Measurements from ENCODE around the gene RBFOX1.

RBFOX1 gene
- total RNA-seq: 0 reads per million in 3 experiments

DNA sequence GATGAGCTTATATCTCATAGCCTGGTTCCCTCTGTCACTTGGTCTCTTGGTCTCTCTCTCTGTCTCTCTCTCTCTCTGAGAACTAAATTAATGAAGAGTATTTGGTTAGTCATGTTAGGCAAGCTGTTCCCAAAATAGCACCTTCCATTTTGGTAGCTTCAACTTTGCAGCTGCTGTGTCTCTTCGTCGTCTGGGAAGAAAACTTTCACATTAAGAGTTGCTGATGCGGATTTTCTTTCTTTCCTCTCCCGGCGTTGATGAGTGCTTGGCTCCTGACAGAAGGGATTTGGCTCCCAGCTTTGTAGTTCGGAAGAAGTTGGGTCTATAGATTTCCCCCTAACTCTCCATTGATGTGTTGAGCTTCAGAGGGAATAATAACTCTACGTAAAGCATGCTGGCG, at the start of gene RBFOX1:
RBFOX1 (plus strand) TSS at position 235 of the 400 bp plus-strand sequence.
- no peak for DNase-seq

DNA sequence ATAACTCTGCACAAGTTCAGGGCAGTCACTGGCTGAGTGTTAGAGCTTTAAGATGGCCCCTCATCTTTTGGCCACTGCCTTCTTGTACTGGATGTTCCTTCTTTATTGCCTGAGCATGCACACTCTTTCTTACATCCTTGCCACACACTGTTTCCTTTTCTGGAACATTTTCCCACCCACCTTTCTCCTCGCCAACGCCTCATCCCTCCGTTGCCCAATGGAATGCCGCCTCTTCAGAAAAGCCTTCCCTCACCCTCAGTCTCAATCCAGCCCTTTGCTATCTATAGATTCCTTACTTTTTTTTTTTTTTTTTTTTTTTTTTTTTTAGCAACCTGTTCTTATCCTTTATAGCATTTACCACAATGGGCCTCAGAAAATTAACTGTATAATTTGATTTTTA, 47.9 kb upstream of the RBFOX1 start:
- DNase-seq: no peak

DNA sequence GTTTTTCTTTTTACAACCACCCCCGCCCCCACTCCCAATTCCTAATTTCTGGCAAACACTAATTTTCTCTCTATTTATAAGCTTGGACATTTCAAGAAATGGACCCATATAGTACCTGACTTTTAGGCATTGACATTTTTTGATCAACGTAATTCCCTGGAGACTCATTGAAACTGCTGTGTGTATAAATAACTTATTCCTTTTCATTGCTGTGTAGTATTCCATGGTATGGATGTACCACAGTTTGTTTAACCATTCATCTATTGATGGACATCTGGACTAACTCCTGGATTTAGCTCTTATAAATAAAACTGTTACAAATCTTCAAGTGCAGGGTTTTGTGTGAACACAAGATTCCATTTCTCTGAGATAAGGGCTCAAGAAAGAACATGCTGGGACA, 47.1 kb upstream of the RBFOX1 start:
- no peak for DNase-seq

DNA sequence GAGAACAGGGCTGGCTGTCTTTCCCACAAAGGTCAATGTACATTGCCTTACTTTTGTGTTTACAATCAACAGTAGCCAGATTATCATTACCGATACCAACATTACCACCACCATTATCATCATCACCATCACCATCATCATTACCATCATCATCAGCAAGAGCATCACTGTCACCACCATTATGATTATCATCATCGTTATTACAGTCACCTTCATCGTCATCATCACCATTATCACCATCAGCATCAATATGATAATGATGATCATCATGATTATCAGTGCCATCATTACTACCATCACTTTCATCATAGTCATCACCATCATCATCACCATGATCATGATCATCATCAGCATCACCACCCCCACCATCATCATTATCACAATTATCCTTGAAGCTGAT, 43.3 kb upstream of the RBFOX1 start:
- DNase-seq: no peak

DNA sequence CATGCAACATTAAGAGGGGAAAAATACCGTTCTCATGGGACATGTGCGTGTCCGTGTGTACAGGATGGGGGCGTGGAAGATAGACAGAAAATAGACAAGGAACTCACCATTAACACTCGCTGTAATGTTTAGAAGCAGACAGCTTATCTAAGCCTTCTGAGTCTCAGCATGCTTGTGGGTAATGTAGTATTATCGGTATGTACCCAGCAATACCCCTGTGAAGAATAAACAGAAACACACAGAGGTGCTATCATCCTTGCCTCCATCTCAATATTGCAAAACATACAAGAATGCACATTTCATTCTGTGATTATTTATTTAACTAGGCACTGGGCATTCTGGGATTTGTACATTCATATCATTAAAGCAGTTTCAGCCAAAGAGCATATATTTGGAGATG, 42.0 kb upstream of the RBFOX1 start:
- DNase-seq: no peak

DNA sequence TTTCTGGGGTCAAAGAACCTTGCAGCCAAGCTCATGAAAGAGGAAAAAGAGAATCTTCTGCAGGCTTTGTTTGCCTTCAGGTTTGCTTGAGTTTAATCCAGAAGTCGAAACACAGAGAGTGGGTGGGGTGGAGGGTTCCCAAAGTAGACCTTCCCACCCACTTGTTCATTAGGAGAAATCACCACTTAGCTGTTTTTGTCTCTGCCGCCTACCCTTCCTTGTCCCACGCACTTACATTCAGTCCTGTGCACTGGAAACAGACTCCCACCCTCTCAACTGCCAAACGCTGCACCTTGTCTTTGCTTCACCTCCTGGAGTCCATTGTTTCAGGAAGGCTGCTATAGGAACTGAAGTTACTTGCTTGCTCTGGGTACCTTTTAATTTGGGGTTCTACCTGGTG, 38.6 kb upstream of the RBFOX1 start:
- DNase-seq: no peak

DNA sequence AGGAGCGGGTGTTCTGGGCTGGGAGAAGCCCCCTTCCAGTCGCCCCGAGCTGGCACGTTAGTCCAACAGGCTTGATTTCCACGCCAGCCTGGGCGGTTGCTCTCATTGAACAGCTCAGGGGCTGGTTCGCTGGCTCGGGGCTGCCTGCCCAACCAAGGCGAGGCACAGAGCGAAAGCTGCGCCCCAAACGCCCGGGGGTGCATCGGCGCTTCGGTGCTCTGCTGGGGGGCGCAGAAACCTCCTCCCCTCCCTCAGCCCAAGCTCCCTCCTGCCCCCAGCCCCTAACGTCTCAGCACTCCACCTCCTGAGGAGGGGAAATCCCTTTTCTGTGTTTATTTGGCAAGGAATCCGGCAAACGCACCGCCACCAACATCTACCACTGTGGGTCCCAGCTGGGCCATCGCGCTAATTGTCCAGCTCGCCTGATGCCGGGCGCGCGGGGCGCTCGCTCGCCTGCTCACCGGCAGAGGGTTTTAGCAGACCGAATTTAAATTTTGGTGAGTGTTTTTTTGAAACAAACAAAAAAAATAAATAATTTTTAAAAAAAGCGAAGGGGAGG, 29.5 kb upstream of the RBFOX1 start:
- DNase-seq: no peak

DNA sequence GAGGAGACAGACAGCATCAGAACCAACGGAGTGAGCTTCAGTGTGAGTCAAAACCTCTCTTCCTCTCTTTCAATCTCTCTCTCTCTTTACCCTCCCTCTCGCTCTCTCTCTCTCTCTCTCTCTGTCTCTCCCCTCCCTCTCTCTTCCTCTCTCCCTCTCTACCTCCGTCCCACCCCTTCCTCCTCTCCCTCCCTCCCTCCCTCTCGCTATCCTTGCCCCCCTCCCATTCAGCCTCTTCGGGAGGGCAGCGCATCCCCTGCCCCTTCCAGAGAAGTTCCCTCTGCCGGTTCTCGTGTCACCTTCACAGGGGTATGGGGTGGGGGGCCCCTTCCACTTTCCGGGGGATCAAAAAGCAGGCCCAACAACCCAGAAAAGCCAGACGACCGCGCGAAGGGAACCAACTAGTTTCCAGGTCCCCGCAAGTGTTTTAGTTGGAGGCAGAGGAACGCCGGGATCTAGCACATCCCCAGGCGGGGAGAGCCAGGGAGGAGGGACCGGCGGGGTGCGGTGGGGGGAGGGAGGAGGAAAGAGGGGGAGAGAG, 28.9 kb upstream of the RBFOX1 start:
- no peak for DNase-seq

DNA sequence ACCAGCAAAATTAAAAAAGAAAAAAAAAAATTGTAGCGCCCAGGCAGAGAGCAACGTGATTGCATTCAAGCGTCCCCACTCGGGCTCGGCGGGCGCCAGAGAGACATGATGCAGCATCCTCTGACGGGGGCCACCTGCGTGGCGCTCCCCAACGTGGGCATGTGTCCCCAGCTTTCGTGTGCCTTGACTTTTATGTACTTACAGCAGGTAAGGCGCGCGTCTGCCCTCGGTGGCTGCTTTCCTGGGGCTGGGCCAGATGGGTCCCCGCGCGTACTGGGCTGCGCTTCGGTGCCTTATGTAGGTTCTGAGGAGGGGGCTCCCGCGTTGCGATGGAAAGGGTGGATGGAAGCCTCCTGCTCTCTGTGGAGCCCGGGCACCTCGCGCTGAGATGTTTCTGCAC, 28.4 kb upstream of the RBFOX1 start:
- DNase-seq: no peak

DNA sequence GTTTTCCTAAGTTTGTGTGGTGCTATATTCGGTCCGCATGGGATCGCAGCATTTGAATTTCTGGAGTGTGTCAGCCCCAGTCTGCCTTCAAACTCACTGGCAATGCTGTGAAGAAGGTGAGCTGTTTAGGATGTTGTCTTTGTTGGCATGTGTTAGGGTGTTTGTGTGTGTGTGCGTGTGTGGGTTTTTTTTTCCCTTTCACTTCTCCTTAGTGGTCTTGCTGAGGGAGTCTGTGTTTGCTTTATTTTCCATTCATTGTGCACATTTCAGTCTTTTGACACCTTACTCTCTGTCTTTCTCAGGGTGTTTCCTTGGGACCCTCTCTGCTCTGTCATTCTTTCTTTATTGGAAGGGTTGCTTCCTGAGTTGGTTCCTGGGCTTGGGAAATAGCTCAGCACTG, 27.7 kb upstream of the RBFOX1 start:
- no peak for DNase-seq

DNA sequence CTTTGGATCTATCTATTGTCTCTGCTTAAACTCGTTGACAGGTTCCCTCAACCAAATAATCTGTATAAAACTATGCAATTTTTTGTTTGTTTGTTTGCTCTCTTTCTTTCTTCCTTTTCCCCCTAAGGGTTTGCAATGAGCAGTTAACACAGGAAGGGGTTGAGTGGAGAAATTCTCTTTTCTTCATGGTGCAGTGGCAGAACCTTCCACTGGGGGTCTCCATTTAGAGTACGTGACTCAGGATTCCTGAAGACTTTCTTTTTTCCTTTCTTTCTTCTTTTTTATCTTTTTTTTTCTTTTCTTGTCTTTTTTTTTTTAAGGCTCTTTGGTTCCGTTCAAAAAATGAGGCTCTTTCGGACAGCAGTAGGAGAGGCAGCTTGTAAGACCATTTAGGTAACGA, 19.5 kb upstream of the RBFOX1 start:
- no peak for DNase-seq

DNA sequence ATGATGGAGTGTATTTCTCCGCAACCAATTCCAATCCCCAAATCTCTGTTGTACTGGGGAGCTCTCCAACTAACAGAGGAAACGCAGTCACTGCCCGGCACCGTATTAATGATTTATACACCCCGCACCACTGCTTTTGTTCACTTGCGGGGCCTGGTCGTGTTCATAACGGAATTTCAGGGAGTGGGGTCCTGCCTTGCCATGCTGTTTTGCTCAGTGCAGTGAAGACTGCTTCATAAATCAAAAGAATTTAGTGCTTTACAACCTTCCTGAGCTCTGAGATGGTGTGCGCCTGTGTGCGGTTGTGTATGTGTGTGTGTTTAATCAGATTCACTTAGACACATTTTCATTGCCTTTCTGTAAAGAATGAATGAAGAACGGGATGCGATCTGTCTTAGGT, 18.5 kb upstream of the RBFOX1 start:
- no peak for DNase-seq

DNA sequence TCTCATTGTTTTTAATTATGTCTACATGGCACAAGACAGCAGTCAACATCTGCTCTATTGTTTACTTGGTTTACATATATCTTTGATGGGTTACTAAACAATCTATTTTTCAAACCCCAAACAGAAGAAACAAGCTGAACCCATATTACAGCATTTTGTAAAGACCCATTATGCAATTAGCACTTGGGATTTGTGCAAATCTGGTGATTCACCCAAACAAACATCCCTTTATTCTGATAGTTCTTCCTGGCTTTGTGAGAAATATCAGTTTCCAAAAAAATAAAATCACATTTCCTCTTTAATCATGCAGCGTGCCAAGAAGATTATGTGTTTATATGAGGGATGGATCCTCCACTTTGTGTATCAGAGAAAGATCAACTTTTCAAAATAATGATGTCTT, 16.8 kb upstream of the RBFOX1 start:
- DNase-seq: no peak

DNA sequence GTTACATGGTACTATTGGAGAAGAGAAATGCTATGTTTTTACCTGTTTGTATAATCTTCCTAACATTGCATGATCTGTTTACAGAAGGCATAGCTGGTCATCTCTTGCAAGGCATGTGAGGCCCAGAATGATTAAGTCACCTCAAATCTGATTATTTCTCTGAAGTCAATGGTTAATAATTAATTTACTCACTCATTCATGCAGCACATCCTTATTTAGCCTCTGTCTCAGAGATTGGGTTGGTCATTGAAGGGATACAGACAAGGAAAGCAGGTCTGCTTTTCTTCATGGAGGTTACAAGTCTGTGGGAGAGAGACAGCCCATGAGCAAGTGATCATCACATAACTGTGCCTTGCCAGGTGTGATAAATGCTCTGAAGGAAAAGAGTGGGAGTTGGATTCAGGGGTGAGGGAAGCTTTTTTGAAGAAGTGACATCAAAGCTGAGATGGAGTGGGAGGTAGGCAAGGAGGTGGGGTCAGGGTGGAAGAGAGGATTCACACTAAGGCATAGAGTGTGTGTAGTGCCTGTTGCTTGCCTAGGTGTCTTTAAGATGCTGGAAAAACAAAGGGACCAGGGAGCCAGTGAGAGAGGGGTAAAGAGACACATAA, 16.3 kb upstream of the RBFOX1 start:
- no peak for DNase-seq

DNA sequence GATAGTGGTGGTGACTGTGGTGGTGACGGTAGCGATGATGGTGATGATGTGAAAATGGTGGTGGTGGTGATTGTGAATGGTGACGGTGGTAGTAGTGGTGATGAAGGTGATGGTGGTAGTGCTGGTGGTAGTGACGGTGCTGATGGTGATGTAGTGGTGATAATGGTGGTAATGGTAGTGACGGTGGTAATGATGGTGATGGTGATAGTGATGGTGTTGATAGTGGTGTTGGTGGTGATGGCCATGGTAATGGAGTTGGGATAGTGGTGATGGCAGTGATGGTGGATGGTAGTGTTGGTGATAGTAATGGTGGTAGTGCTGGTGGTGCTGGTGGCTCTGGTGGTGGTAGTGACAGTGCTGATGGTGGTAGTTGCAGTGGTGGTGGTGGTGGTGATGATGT, 14.7 kb upstream of the RBFOX1 start:
- DNase-seq: no peak

DNA sequence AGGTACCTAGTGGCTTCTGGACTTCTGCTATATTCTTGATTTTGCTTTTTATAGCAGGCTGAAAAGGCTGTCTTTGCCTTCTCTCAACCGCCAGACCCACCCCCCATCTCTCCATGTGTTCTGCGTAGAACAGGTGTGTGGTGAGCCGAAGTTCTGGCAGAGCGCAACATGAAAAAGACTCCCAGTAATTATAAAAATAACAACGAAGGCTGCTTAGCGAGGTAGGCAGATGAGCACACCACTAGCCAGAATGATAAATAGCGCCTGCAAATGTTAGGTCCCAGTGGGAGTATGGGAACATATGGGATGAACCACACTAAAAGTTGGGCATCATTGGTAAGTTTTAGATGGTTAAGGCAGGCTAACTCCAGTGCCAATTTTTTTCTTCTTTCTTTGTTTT, 14.0 kb upstream of the RBFOX1 start:
- no peak for DNase-seq

DNA sequence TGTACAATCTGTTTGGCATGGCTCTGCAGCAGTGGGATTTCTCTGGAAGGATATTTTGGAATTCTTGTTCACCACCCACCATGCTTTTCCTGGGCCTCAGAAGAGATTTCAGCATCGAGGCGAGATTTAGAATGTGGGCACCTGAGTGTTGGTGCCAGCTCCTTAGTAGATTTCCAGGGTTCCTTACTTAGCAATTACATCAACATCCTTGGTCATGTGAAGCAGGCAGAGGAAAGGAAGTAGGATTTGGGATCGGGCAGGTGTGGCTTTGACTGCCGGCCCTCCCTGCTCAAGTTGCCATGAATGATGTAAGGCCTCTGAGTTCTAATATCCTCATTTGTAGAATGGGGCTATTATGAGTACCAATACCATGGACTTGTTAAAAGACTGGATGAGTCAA, 13.1 kb upstream of the RBFOX1 start:
- DNase-seq: no peak

DNA sequence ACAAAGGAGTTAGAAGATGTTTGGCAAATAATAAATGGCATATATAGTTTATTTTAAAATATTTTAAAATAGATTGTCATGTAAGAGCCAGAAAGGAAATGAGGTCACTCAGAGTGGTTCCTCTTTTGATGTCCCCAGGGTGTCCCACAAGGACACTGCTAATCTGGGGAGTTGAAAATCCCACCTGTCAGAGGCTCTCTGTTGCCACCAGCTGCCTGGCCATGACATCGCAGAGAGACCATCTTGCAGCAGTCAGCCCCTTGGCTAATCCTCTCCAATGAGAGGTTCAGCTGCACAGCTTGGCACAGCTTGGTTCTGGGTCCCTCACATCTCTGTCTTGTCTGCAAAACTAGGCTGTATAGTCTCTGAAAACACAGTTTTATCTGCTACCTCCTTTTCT, 11.0 kb upstream of the RBFOX1 start:
- no peak for DNase-seq

DNA sequence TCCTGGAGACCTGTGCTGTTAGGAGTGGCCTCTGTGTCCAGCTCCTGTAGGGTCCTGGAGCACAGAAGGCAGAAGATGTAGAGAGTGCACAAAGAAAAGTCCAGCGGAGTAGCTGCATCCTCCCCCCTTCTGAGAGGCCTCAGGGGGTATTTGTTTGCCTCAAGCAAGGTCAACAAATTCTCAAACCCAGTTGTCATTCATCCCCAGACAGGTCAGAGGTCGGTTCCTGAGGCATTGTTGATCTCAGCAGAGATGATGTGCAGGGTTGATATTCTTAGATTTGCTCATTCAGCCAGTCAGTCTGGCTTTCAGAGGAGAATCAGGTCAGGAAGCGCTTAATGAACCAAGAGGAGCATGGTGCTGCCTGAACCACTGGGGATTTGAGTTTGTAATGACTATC, 8.3 kb upstream of the RBFOX1 start:
- no peak for DNase-seq

DNA sequence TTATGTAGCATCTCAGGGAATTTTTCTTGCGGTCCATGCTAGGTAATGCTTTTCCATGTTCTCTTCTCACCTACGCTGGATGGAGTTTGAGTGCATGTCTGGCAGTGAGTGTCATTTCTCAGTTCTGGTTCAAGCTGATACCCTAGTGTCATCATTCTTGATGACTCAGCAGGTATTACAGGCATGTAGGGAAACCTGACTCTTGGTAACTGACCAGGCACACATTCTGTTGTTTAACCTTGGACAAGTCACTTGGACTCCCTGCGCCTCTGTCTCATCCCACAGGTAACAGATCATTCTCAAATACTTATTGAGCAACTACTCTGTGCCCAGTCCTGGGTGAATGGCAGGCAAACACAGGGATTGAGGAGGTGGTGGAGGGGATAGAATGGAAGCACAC, 6.8 kb upstream of the RBFOX1 start:
- no peak for DNase-seq

DNA sequence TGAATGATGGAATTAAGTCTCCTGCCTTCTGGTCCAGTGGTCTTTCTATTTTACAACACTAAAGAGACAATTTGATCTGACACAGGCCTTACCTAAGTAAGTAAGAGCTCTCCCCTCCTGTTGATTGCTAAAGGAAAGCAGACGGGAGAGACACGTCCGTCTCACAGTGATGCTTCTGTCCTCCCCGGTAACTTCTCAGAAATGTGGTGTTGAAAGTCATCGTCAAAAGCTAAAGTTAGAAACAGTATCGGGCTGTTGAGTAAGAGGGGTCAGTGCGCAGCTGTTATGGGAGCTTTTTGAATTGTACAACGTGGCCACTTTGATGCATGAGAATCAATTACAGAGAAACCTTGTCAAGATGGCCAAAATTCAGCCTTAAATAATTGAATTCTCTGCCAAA, 1.9 kb upstream of the RBFOX1 start:
- no peak for DNase-seq

DNA sequence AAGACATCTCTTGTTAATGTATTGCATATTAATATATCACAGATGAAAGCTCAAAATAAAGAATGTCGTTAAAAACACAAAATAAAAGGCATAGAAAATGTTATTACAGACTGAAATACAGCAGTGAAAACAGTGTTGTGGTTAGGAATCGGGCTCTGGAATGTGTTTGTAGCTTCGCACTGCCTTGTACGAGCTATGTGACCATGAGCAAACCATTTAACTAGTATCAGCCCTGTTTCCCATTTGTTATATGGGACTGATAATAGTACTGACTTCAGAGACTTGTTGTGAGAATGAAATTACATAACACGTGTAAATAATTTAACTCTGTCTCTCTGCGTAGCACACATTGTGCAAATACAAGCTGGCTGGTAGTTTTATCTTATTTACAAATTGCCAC, 648 bp upstream of the RBFOX1 start:
- no peak for DNase-seq

DNA sequence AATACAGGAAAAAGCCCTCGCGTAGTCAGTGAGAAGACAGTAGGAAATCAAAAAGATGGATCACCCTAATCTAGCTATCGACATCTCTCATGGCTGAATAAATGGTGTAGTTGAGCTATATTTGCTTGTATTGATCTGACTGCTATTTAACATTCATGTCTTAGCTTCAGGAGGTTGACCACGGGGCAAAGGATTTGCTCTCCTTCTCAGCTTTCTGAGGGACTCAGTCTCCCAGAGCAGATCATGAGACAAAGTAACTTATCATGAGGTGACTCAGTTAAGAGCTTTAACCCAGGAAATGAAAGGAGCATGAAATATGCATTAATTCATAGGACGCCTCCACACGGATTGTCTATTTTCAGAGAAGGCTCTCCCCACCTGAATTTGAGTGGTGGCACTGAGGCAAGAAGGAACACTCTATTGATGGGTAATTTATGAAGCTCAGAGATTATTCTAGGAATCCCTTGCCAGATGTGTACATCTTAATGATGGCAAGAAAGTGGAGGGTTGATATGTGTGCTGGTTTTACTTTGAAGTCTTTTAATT, 608 bp downstream of the RBFOX1 start:
- DNase-seq: no peak

DNA sequence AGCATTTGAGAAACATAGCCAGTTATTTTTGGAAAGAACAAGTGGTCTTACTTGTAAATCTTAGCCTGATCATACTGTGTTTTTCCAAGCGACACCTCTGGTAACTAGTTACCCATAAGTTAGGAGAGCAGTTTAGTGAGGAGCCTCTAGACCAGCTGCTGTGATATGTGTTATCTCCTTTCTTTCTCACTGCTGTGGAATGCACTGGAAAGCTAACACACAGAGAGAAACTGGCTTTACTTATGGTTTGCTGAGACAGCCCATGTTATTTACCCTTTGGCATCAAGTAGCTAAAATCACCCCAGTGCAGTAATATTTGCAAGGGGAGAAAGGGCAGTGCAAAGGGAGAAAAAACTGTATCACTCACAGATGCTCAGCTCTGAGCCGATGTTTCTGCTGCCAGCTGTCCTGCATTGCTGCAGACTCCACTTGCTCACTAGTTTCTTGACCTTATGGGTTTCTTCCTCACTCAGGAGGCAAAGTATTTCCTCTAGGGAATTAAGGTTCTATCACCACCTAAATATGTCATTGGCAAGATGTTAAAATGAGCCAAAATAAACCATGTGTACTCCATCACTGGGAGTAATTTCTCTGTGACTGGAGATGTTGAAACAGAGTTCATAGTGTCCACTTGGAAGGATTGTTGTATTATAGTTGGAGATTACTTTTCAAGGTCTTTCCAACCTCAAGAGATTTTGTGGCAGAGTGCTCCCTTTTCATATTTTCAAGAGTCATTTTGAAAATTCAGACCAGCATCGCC, 2.3 kb downstream of the RBFOX1 start:
- DNase-seq: no peak

Data from central memory CD4-positive, alpha-beta T cell (primary cell).